Measurements from ENCODE around the gene ESYT2.
A peak's percentile ranks its signal among the peaks of the same experiment; 100 is the strongest.
"Not testable (repeated sequence)": the region's sequence is repeated elsewhere in the genome, so short reads cannot be mapped to it uniquely, and the experiment has no call there.

Gene ESYT2

GRCh38 chr7:158829342-158830210 lies at the start of gene ESYT2:
Gene ESYT2 (minus strand): TSS chr7:158829509. CDS start chr7:158829418, 91 bp downstream.
- peak; percentile 97 for DNase-seq (ENCODE audit: low read depth)

GRCh38 chr7:158878151-158879079 lies 49.1 kb upstream of the ESYT2 start:
- not testable (repeated sequence) for DNase-seq (ENCODE audit: low read depth)

- no peak for DNase-seq (ENCODE audit: low read depth)
These were observed 47.7 kb upstream of the ESYT2 start for GRCh38 chr7:158876984-158877383.

DNA sequence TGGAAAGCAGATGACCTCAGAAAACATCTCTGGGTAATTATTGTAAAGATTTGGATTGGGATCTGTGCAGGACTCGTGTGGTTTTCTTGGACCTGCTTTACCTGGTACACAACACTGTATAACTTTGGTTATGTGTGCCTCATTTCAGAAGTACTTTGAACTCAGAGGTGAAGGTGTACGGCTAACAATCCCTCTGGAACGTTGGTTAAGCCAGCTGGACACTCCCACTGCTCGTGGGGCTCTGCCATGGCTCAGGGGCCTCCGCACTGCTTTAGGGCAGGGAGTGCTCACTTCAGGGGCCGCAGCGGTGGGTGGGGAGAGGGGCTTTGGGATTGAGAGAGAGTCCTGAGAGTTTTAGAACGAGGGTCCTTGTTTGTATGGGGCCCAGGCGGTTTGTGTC lies 40.6 kb upstream of the ESYT2 start:
- DNase-seq (ENCODE audit: low read depth) = no peak

- DNase-seq (ENCODE audit: low read depth) = no peak
These were observed 39.6 kb upstream of the ESYT2 start for GRCh38 chr7:158868764-158869410.

DNA sequence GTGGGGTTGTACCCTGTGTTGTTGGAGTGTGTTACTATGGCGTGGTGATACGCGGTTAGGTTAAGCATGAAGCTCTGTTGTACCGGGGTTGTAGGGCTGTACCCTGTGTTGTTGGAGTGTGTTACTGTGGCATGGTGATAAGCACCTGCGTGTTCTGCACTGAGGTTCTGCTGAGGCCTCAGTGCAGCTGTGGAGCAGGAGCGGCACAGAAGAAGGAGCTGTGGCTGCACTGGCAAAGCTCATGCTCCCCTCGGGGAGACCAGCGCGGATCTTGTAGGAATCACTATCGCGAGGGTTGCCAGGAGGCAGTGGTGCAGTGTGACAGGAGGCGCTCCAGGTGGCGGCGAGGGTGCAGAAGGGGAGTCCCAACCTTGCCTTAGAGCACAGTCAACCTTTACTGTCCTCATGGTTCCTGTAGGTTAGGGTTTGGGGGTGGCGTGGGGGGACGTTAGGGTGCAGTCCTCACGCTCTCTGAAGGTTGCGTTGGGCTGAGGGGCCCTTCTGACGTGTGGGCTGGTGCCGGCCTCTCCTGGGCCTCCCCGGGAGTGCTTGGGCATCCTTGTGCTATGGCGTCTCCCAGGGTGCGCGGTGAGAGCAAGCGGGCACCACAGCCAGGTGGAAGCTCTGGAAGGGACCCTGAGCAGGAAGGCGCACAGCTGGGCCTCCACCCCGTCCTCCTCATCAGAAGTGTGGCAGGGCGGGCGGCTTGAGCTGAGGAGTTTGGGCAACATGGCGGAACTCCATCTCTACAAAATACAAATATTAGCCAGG lies 38.1 kb upstream of the ESYT2 start:
- DNase-seq (ENCODE audit: low read depth) = no peak

DNA sequence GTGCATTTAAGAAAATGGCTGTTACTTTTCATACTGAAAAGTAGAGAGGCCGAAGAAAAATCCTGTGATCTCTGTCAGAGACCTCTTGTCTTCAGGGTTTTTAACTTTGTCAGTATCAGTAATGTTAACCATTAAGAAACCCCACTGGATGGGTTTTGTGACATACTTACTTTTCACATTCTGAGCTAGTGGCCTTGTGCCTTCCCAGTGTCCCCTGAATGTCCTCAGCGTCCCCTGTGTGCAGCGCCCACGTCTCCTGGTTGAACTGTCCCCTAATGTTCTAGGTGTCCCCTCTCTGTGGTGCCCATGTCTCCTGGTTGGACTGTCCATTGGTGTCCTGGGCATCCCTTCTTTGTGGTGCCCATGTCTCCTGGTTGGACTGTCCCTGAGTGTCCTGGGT lies 36.7 kb upstream of the ESYT2 start:
- no peak for DNase-seq (ENCODE audit: low read depth)

DNA sequence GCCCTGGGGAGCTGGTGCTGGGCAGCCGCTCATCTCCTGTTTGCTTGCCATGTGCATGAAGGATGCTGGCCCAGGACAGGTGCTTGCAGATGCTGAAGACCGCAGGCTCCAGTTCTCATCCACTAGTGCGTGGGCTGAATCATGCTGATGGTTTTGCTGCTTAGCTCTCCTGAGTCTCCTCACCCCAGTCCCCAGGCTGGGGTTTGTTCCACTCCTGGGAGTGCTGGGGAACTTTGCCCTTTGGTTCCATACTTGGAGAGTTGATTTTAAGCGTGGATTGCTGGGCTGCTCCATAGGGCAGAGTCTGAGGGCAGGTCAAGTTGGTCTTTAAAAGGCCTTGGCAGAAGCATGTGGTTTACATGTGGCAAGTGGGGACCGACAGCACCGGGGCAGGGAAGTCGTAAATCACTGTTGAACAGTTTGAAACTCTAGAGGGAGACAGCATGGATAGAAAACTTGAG lies 36.2 kb upstream of the ESYT2 start:
- DNase-seq (ENCODE audit: low read depth) = no peak

- DNase-seq (ENCODE audit: low read depth) = no peak
These were observed 35.5 kb upstream of the ESYT2 start for GRCh38 chr7:158864833-158865232.

GRCh38 chr7:158864507-158864820 lies 35.2 kb upstream of the ESYT2 start:
- no peak for DNase-seq (ENCODE audit: low read depth)

DNA sequence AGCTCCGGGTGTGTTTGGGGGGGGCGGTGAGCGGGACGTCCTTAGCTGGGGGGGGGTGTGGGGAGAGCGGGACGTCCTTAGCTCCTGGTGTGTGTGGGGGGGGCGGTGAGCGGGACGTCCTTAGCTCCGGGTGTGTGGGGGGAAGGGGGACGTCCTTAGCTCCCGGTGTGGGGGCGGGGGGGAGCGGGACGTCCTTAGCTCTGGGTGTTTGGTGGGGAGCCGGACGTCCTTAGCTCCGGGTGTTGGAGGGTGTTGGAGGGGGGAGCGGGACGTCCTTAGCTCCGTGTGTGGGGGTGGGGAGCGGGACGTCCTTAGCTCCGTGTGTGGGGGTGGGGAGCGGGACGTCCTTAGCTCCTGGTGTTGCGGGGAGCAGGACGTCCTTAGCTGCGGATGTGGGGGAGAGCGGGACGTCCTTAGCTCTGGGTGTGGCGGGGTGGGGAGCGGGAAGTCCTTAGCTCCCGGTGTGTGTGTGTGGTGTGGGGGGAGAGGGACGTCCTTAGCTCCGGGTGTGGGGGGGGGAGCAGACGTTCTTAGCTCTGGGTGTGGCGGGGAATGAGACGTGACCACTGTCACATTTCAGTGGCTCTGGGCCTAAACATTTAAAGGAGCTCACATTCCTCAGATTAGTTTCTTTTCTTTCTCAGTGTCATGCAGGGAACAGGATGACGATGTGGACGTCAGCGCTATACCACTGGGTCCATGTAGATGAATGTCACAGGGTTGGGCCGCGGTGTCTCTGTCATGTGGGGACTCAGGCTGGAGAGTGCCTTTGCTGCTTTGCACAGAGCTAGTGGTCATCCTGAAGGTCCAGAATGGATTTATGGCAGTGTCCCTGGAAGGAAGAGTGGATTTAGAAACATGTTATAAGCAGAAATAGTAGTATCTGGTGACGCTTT lies 34.5 kb upstream of the ESYT2 start:
- DNase-seq (ENCODE audit: low read depth) = peak; percentile 56

GRCh38 chr7:158862985-158863610 lies 33.8 kb upstream of the ESYT2 start:
- DNase-seq (ENCODE audit: low read depth) = peak; percentile 34

DNA sequence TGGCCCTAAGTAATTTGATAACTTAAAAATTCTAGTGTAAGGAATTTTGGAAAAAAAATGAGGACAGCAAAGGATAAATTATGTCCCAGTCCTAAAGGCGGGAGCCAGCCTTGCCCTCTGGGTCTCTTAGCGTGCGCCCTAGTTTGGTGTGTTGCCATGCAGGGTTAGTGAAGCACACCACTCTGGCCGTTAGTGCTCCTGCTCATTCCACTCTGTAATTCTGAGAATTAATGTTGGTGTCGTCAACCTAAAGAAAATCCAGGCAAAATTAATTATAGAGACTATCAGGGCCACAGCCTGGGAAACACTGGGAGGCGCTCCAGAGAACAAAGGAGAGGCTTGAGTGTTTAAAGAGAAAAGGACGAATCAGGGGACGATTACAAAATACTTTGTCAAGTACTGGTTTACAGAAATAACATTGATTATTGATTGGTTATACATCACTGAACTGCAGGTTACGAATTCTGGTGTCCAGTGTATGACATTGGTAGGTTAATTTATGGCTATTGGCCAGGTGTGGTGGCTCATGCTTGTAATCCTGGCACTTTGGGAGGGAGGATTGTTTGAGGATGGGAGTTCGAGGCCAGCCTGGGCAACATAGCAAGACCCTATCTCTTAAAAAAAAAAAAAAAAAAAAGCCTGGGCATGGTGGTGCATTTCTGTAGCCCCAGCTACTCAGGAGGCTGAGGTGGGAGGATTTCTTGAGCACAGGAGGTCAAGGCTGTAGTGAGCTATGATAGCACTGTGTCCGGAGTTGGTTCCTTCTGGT lies 32.8 kb upstream of the ESYT2 start:
- DNase-seq (ENCODE audit: low read depth) = no peak

GRCh38 chr7:158861004-158861787 lies 31.9 kb upstream of the ESYT2 start:
- DNase-seq (ENCODE audit: low read depth) = no peak

- DNase-seq (ENCODE audit: low read depth) = no peak
These were observed 31.1 kb upstream of the ESYT2 start for GRCh38 chr7:158860394-158860793.

- DNase-seq (ENCODE audit: low read depth) = no peak
These were observed 29.5 kb upstream of the ESYT2 start for GRCh38 chr7:158858592-158859503.

DNA sequence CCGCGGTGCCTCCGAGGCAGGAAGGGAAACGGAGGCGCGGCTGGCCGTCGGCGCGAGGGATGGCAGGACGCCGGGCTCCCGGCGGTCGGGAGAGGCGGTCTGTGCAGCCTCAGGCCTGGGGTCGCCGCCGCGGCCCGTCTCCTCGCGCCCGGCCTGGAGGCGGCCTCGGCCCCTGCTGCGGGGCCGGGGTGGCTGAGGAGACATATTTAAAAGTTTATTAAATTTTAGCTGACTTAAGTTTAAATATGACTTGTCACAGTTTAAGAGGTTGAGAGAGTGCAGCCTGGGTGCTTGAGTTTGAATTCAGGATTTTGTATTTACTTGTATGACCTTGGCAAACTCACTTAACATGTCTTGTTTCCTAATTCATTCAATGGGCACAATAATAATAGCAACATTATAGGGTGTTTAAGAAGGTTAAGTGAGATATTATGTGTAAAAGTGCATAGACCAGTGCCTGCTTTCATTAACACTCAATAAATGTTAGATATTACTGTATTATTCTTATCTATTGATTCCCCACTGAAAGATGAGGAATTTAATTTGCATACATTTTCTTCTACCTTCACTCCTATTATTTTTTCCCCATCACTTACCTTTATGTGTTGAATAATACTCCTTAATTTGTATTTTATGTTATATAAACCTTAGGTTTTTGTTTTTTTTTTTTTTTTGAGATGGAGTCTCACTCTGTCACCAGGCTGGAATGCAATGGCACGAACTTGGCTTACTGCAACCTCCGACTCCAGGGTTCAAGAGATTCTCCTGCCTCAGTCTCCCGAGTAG lies 27.8 kb upstream of the ESYT2 start:
- DNase-seq (ENCODE audit: low read depth) = no peak
